ENCODE data around the gene OLFML2B. TPM values are rescaled to one million over a fixed set of nuclear protein-coding genes. Genes with fewer than 3 reads are reported as not detected.

Gene OLFML2B
- total and polyA plus RNA-seq, 2 experiments from 2014 or later, result 0.36 to 1.9 TPM

DNA sequence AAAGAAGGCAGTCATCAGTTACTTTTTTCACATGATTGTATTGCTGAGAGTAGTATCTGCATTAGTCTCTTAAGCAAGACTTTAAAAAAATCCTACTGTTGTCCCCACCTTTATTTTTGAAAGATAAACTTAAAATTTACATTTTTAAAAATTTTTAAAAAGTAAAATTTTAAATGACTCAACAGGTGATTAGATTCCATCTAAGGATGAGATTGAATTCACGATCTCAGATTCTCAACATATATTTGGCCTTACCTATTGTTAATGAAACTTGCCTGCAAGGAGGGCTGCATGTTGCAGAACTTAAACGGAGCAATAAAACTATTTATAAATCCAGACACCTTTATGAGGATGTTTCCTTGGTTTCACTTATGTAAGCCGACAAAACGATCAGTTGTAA lies 75.2 kb downstream of the OLFML2B start:
- Histone ChIP-seq H3K27me3 (no peaks in the 10 kb centered on the region), H3K4me1 (ENCODE audit: low read depth) (no peaks in the 10 kb centered on the region), H3K36me3 (no peaks in the 10 kb centered on the region), H3K27ac (no peak overlapping the region), H3K4me3 (no peak overlapping the region), H3K9me3 (ENCODE audit: low read depth) (no peaks in the 10 kb centered on the region)
- TF ChIP-seq, protein P1, sequence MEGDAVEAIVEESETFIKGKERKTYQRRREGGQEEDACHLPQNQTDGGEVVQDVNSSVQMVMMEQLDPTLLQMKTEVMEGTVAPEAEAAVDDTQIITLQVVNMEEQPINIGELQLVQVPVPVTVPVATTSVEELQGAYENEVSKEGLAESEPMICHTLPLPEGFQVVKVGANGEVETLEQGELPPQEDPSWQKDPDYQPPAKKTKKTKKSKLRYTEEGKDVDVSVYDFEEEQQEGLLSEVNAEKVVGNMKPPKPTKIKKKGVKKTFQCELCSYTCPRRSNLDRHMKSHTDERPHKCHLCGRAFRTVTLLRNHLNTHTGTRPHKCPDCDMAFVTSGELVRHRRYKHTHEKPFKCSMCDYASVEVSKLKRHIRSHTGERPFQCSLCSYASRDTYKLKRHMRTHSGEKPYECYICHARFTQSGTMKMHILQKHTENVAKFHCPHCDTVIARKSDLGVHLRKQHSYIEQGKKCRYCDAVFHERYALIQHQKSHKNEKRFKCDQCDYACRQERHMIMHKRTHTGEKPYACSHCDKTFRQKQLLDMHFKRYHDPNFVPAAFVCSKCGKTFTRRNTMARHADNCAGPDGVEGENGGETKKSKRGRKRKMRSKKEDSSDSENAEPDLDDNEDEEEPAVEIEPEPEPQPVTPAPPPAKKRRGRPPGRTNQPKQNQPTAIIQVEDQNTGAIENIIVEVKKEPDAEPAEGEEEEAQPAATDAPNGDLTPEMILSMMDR (IDR thresholded peaks at IDR 0.05; ENCODE audit: low read depth, low read length), result no peak
- no peak for DNase-seq (ENCODE audit: low read depth in 1 of 2, low spot score in 1 of 2)

DNA sequence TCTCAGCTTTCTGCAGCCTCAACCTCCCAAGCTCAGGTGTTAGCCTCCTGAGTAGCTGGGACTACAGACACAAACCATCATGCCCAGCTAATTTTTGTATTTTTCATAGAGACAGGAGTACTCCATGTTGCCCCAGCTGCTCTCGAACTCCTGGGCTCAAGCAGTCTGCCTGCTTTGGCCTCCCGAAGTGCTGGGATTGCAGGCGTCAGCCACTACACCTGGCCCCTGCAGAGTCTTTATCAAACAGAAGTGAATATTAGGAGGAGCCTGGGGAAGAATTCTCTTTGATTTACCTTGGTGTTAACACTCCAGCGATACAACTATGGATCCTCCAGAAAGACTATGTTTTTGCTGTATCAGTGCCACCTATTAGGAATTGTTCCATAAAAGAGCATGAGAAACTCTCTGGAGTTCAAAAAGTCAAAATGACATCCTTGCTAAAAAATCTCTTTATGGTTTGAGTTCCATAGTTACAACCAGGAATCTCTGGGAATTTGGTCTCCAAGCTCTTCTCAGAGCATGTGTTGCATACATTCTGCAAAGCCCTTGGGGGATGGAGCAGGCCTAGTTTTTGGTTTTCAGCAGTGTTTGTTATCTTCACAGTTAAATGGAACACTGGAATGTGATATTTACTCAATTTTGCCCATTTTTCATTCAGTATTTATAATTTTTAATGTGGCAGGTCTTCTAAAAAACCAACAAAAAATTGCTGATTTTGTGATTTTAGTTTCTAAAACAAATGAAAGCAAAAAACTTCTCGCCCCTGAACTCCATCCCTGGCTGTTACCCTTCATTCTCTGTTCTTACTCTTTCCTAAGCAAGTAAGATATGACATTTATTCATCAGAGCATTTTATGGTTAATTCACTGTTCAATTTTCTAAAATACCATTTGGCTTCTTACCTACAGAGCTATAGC lies 77.3 kb downstream of the OLFML2B start:
- no peaks in the 10 kb centered on the region for H3K4me1 ChIP-seq (ENCODE audit: low read depth)
- no peaks in the 10 kb centered on the region for H3K9me3 ChIP-seq (ENCODE audit: low read depth)
- no peaks in the 10 kb centered on the region for H3K36me3 ChIP-seq
- no peak overlapping the region for H3K4me3 ChIP-seq
- DNase-seq (ENCODE audit: low read depth in 1 of 2, low spot score in 1 of 2), result peak in 1 of 2 donors; percentile 57
- no peaks in the 10 kb centered on the region for H3K27me3 ChIP-seq
- TF ChIP-seq, protein P1 (IDR thresholded peaks at IDR 0.05; ENCODE audit: low read depth, low read length), result no peak
- H3K27ac ChIP-seq, result no peak overlapping the region

DNA sequence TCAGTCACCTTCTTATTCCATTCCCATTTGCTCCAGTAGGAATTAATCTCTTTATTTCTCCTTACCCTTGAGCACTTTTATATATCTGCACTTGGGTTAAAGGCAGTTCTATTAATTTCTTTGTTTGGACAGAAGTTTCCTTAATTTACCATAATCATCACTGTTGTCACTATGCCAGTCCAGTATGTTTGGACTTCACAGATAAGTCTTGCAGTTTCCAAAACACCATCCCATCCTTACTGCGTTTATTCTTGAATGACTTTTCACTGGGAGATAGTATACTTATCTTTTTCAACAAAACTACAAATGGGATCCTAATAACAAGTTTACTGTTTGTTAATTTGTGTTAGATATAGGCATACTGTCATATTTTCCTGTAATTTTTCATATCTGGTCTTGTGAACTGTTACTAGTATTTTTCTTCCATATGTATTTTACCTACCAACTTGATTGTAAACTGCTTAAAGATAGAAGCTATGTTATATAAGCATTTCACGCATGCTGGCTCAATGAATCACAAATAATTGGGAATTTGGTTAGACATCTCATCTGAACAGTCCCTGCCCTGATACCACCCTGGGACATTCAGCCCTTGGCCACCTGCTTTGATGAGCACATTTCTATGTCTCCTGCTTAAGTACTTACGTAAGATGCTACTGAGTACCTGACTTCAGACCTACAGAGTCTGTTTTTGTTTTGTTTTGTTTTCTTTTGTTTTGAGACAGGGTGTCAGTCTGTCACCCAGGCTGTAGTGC lies 78.2 kb downstream of the OLFML2B start:
- Histone ChIP-seq H3K4me1 (ENCODE audit: low read depth) (no peaks in the 10 kb centered on the region), H3K9me3 (ENCODE audit: low read depth) (no peaks in the 10 kb centered on the region), H3K27ac (no peak overlapping the region), H3K36me3 (no peaks in the 10 kb centered on the region), H3K4me3 (no peak overlapping the region), H3K27me3 (no peaks in the 10 kb centered on the region)
- TF ChIP-seq, protein P1 (IDR thresholded peaks at IDR 0.05; ENCODE audit: low read depth, low read length), result no peak
- DNase-seq (ENCODE audit: low read depth in 1 of 2, low spot score in 1 of 2), result no peak

DNA sequence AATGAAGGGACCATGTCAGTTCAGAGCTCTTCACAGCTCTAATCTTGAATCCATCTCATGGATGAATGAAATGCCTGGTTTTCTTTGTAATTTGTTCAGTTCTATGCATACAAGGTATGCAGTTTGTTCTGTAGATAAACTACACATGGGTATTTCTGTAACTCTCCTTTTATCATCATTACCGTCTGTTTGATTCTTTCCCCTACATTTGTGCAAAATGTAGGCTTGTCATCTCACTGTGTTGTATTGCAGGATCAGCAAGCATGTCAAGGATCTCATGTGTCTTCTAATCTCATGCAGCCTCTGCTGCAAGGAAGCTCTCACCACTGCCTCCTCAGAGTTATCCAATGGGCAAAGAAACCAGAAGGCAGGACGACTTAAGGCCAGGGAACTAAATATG lies 79.3 kb downstream of the OLFML2B start:
- Histone ChIP-seq H3K4me1 (ENCODE audit: low read depth) (no peaks in the 10 kb centered on the region), H3K4me3 (no peak overlapping the region), H3K27me3 (no peaks in the 10 kb centered on the region), H3K27ac (no peak overlapping the region), H3K36me3 (no peaks in the 10 kb centered on the region), H3K9me3 (ENCODE audit: low read depth) (no peaks in the 10 kb centered on the region)
- TF ChIP-seq, protein P1 (IDR thresholded peaks at IDR 0.05; ENCODE audit: low read depth, low read length), result no peak
- DNase-seq (ENCODE audit: low read depth in 1 of 2, low spot score in 1 of 2), result no peak

DNA sequence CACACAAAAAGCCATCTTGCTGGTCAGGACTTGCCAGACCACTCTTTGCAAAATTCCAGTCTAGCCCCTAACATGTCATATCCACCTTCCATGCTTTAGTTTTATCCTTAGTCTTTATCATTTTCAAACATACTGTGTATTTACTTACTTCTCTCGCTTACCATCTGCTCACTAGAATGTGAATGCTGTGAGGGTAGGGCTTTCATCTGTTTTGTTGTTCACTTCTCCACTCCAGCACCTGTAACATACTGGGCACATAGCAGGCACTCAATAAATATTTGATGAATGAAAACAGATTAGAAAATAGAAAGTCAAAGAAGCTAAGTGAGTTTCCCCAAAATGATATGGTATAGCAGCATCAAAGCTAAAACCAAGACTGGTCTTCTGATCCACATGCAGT lies 79.9 kb downstream of the OLFML2B start:
- Histone ChIP-seq H3K27ac (no peak overlapping the region), H3K9me3 (ENCODE audit: low read depth) (no peaks in the 10 kb centered on the region), H3K4me1 (ENCODE audit: low read depth) (no peaks in the 10 kb centered on the region), H3K4me3 (no peak overlapping the region), H3K36me3 (no peaks in the 10 kb centered on the region), H3K27me3 (no peaks in the 10 kb centered on the region)
- DNase-seq (ENCODE audit: low read depth in 1 of 2, low spot score in 1 of 2), result no peak
- TF ChIP-seq, protein P1 (IDR thresholded peaks at IDR 0.05; ENCODE audit: low read depth, low read length), result no peak
